Measurements from ENCODE around the gene BRPF1. TPM values are rescaled to one million over a fixed set of nuclear protein-coding genes. Genes with fewer than 3 reads are reported as not detected.

Gene BRPF1
- total and polyA plus RNA-seq, 10 of the 15 experiments (the other 5 are each of a cell fraction or from before 2014, with no cell fraction given) = 1.2 to 25.3 (median 13.6) TPM

DNA sequence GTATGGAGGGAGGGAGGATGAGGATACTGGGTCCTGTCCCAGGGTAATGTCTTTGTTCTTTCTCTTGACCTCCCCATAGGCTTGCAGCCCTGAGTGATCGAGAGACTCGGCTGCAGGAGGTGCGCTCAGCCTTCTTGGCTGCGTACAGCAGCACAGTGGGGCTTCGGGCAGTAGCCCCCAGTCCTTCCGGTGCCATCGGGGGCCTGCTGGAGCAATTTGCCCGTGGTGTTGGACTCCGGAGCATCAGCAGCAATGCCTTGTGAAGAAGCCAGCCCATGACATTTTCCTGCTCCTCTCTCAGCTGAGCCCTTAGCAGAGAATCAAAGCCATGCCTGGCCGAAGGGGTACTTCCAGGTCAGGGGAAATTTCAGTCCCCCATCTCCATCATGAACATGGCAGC, 29.8 kb upstream of the BRPF1 start:
- DNase-seq (ENCODE audit: low read depth, low spot score) (no peak), FAIRE-seq (no peak), ATAC-seq (no peak)
- H3K36me3 ChIP-seq (ENCODE audit: control insufficient read depth in 2 of 2, insufficient read depth in 2 of 2, low read length in 1 of 2) = peaks cover 5 to 10% of the 10 kb centered on the region in 2 experiments; a peak in 3 of 4 replicates
- RAD21 ChIA-PET (ENCODE audit: unreplicated experiment) = no interaction called here
- H3K27me3 ChIP-seq (replicated peaks in 1 of 2; ENCODE audit: control insufficient read depth in 2 of 2, insufficient read depth in 2 of 2, low read length in 1 of 2) = peaks cover 0 to 3% of the 10 kb centered on the region in 2 experiments; a peak in 1 of 4 replicates
- H3K4me3 ChIP-seq = no peak overlapping the region
- no peak overlapping the region for H3K27ac ChIP-seq (ENCODE audit: control insufficient read depth, insufficient read depth)
- CTCF ChIA-PET = no interaction called here
- H3K79me2 ChIP-seq (ENCODE audit: control insufficient read depth, insufficient read depth, low read length) = no peaks in the 10 kb centered on the region
- no peaks in the 10 kb centered on the region for H3K4me1 ChIP-seq (ENCODE audit: control insufficient read depth, insufficient read depth, low read length)
- no peak for TF ChIP-seq PML (IDR thresholded peaks at IDR 0.05; ENCODE audit: low read length)
- TF ChIP-seq TARDBP (IDR thresholded peaks at IDR 0.05; ENCODE audit: borderline replicate concordance) = no peak
- no peak for TF ChIP-seq RUNX3 (IDR thresholded peaks at IDR 0.05; ENCODE audit: low read length)
- no peak for TF ChIP-seq CBX5 (IDR thresholded peaks at IDR 0.05; ENCODE audit: low read depth)
- TF ChIP-seq RELB (IDR thresholded peaks at IDR 0.05; ENCODE audit: low read depth) = no peak
- TF ChIP-seq ZNF217 (IDR thresholded peaks at IDR 0.05) = no peak
- TF ChIP-seq, protein P1, sequence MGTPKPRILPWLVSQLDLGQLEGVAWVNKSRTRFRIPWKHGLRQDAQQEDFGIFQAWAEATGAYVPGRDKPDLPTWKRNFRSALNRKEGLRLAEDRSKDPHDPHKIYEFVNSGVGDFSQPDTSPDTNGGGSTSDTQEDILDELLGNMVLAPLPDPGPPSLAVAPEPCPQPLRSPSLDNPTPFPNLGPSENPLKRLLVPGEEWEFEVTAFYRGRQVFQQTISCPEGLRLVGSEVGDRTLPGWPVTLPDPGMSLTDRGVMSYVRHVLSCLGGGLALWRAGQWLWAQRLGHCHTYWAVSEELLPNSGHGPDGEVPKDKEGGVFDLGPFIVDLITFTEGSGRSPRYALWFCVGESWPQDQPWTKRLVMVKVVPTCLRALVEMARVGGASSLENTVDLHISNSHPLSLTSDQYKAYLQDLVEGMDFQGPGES (IDR thresholded peaks at IDR 0.05) = no peak
- TF ChIP-seq TCF7 (IDR thresholded peaks at IDR 0.05; ENCODE audit: borderline replicate concordance) = no peak
- TF ChIP-seq, protein P2, sequence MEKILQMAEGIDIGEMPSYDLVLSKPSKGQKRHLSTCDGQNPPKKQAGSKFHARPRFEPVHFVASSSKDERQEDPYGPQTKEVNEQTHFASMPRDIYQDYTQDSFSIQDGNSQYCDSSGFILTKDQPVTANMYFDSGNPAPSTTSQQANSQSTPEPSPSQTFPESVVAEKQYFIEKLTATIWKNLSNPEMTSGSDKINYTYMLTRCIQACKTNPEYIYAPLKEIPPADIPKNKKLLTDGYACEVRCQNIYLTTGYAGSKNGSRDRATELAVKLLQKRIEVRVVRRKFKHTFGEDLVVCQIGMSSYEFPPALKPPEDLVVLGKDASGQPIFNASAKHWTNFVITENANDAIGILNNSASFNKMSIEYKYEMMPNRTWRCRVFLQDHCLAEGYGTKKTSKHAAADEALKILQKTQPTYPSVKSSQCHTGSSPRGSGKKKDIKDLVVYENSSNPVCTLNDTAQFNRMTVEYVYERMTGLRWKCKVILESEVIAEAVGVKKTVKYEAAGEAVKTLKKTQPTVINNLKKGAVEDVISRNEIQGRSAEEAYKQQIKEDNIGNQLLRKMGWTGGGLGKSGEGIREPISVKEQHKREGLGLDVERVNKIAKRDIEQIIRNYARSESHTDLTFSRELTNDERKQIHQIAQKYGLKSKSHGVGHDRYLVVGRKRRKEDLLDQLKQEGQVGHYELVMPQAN (conservative IDR thresholded peaks at IDR 0.05) = no peak
- TF ChIP-seq PKNOX1 (IDR thresholded peaks at IDR 0.05) = no peak
- TF ChIP-seq SMC3 (IDR thresholded peaks at IDR 0.05; ENCODE audit: borderline replicate concordance, low read length) = no peak
- TF ChIP-seq ZNF622 (IDR thresholded peaks at IDR 0.05) = no peak
- TF ChIP-seq FOXM1 (IDR thresholded peaks at IDR 0.05; ENCODE audit: low read depth, low read length) = no peak
- no peak for TF ChIP-seq CBFB (IDR thresholded peaks at IDR 0.05; ENCODE audit: low read depth)
- no peak for TF ChIP-seq BMI1 (IDR thresholded peaks at IDR 0.05; ENCODE audit: borderline replicate concordance)
- TF ChIP-seq YY1 (IDR thresholded peaks at IDR 0.05; ENCODE audit: low read depth, low read length) = no peak
- TF ChIP-seq BRCA1 (IDR thresholded peaks at IDR 0.05; ENCODE audit: low read depth, low read length) = no peak
- TF ChIP-seq IKZF1 (conservative IDR thresholded peaks at IDR 0.05) = no peak
- no peaks in the 10 kb centered on the region for H3K9me3 ChIP-seq (replicated peaks; ENCODE audit: control insufficient read depth, insufficient read depth, low read length)
- H3K9ac ChIP-seq (ENCODE audit: control insufficient read depth, insufficient read depth, low read length) = no peak overlapping the region
- BruUV-seq (replicated peaks) = no TSS peak
- H4K20me1 ChIP-seq (ENCODE audit: control insufficient read depth, insufficient read depth) = no peaks in the 10 kb centered on the region
- POLR2A ChIA-PET = interaction anchor here (0.6 kb wide), 1 partner anchor 385 kb away, joined by 3 read pairs; no protein-coding TSS in a partner anchor
- intact Hi-C loops (cut with micrococcal nuclease; ENCODE audit: unreplicated experiment) (no loop called here), in situ Hi-C loops (cut with MboI) (no loop called here)
- H2AFZ ChIP-seq (ENCODE audit: control insufficient read depth, low read depth, low read length) = no peak overlapping the region
- WGBS (ENCODE audit: insufficient coverage, insufficient replicate concordance, low lambda C conversion rate, missing lambda C conversion rate) = 92% methylated on average over 10 of the region's 10 CpGs
- H3K4me2 ChIP-seq (ENCODE audit: control insufficient read depth, insufficient read depth) = no peak overlapping the region
- SMC1A ChIA-PET (ENCODE audit: uncharacterized antibody, unreplicated experiment) = no interaction called here

All from GM12878 (cell line).